Muscle layer of colon (tissue), 2 donors: Measurements from ENCODE around the gene SLC31A1.
"Not testable (repeated sequence)": the region's sequence is repeated elsewhere in the genome, so short reads cannot be mapped to it uniquely, and the experiment has no call there.

Experiments used
- H3K27ac ChIP-seq: one replicate; pipeline ENCODE4 v1.7.0; 2013; ENCODE audit warnings: low read depth, mild to moderate bottlenecking, low read length, moderate library complexity
- H3K27me3 ChIP-seq, 2 donors: one replicate each; pipeline ENCODE4 v1.7.0; 2013; ENCODE audit warnings: low read length in 2 of 2, mild to moderate bottlenecking in 2 of 2; ENCODE audit not compliant: insufficient read depth in 2 of 2, control insufficient read depth in 1 of 2
- H3K36me3 ChIP-seq: one replicate; pipeline ENCODE4 v1.7.0; 2013; ENCODE audit warnings: mild to moderate bottlenecking, low read length; ENCODE audit not compliant: insufficient read depth
- H3K4me1 ChIP-seq: one replicate; pipeline ENCODE4 v1.7.0; 2013; ENCODE audit warnings: mild to moderate bottlenecking, low read length; ENCODE audit not compliant: insufficient read depth
- H3K4me3 ChIP-seq, 2 donors: one replicate each; pipeline ENCODE4 v1.7.0; 2013; ENCODE audit warnings: low read length in 2 of 2, low read depth in 1 of 2, mild to moderate bottlenecking in 1 of 2, moderate library complexity in 1 of 2
- H3K9ac ChIP-seq: one replicate; pipeline ENCODE4 v1.7.0; 2013; ENCODE audit warnings: low read length
- H3K9me3 ChIP-seq: one replicate; pipeline ENCODE4 v1.7.0; 2013; ENCODE audit warnings: mild to moderate bottlenecking, low read length
- donor health status: abdominal sarcoma.
- donor health status: Adenocarcinoma of cecum.

The SLC31A1 gene

GRCh38 chr9:113296247-113296646 is 74.9 kb downstream of the SLC31A1 start:
- peaks cover 12% of the 10 kb centered on the region for H3K36me3 ChIP-seq
- H3K9me3 ChIP-seq, H3K9ac ChIP-seq, H3K4me3 ChIP-seq, H3K27me3 ChIP-seq, H3K27ac ChIP-seq, H3K4me1 ChIP-seq: not testable (repeated sequence)

GRCh38 chr9:113296796-113297558 is 75.6 kb downstream of the SLC31A1 start:
- no peak overlapping the region for H3K4me3 ChIP-seq
- H3K36me3 ChIP-seq = peaks cover 5% of the 10 kb centered on the region
- no peaks in the 10 kb centered on the region for H3K27me3 ChIP-seq
- H3K9me3 ChIP-seq = no peaks in the 10 kb centered on the region
- no peak overlapping the region for H3K27ac ChIP-seq
- H3K4me1 ChIP-seq = no peaks in the 10 kb centered on the region
- H3K9ac ChIP-seq = no peak overlapping the region

GRCh38 chr9:113298311-113298710 is 77.0 kb downstream of the SLC31A1 start:
- H3K9ac ChIP-seq = no peak overlapping the region
- no peaks in the 10 kb centered on the region for H3K4me1 ChIP-seq
- no peak overlapping the region for H3K4me3 ChIP-seq

GRCh38 chr9:113298924-113299770 is 77.8 kb downstream of the SLC31A1 start:
- no peaks in the 10 kb centered on the region for H3K36me3 ChIP-seq

More at GRCh38 chr9:113298311-113298710, 77.0 kb downstream of the SLC31A1 start:
- Histone ChIP-seq H3K9me3 (no peaks in the 10 kb centered on the region), H3K36me3 (peaks cover 1% of the 10 kb centered on the region), H3K27ac (no peak overlapping the region), H3K27me3 (no peaks in the 10 kb centered on the region)

GRCh38 chr9:113299800-113300292 is 78.5 kb downstream of the SLC31A1 start:
- H3K36me3 ChIP-seq = no peaks in the 10 kb centered on the region
- no peak overlapping the region for H3K9ac ChIP-seq
- no peaks in the 10 kb centered on the region for H3K27me3 ChIP-seq
- no peaks in the 10 kb centered on the region for H3K4me1 ChIP-seq
- H3K27ac ChIP-seq = no peak overlapping the region
- no peak overlapping the region for H3K4me3 ChIP-seq
- no peaks in the 10 kb centered on the region for H3K9me3 ChIP-seq

More at GRCh38 chr9:113298924-113299770, 77.8 kb downstream of the SLC31A1 start:
- no peaks in the 10 kb centered on the region for H3K9me3 ChIP-seq
- H3K27ac ChIP-seq = no peak overlapping the region
- no peak overlapping the region for H3K9ac ChIP-seq
- no peaks in the 10 kb centered on the region for H3K4me1 ChIP-seq
- no peak overlapping the region for H3K4me3 ChIP-seq
- no peaks in the 10 kb centered on the region for H3K27me3 ChIP-seq

GRCh38 chr9:113301548-113301947 is 80.2 kb downstream of the SLC31A1 start:
- no peaks in the 10 kb centered on the region for H3K36me3 ChIP-seq
- H3K4me1 ChIP-seq = no peaks in the 10 kb centered on the region
- no peaks in the 10 kb centered on the region for H3K27me3 ChIP-seq
- no peak overlapping the region for H3K27ac ChIP-seq
- H3K9me3 ChIP-seq = no peaks in the 10 kb centered on the region
- H3K9ac ChIP-seq = no peak overlapping the region
- H3K4me3 ChIP-seq = no peak overlapping the region

- H3K9ac ChIP-seq = no peak within 1 kb of the TSS
- H3K9me3 ChIP-seq = no peaks in the 10 kb centered on the region
- H3K4me3 ChIP-seq = no peak within 1 kb of the TSS
- no peaks in the 10 kb centered on the region for H3K27me3 ChIP-seq
- no peaks in the 10 kb centered on the region for H3K4me1 ChIP-seq
- no peaks in the 10 kb centered on the region for H3K36me3 ChIP-seq
- no peak within 1 kb of the TSS for H3K27ac ChIP-seq
Measured at GRCh38 chr9:113302792-113303418, 81.6 kb downstream of the SLC31A1 start, which contains the start of gene RNF183. TSS of gene RNF183 (minus strand) at chr9:113303376. CDS start at chr9:113298184, 5,192 bp downstream.

- Histone ChIP-seq H3K4me3 (no peak overlapping the region), H3K27me3 (no peaks in the 10 kb centered on the region), H3K9me3 (no peaks in the 10 kb centered on the region), H3K36me3 (no peaks in the 10 kb centered on the region), H3K9ac (no peak overlapping the region), H3K27ac (no peak overlapping the region), H3K4me1 (no peaks in the 10 kb centered on the region)
Measured at GRCh38 chr9:113306566-113306965, 85.2 kb downstream of the SLC31A1 start.

GRCh38 chr9:113307396-113307975 is 86.1 kb downstream of the SLC31A1 start:
- H3K9ac ChIP-seq = no peak overlapping the region

GRCh38 chr9:113309204-113309813 is 88.0 kb downstream of the SLC31A1 start:
- no peak overlapping the region for H3K27ac ChIP-seq
- H3K9ac ChIP-seq = no peak overlapping the region
- no peak overlapping the region for H3K4me3 ChIP-seq
- no peaks in the 10 kb centered on the region for H3K27me3 ChIP-seq
- no peaks in the 10 kb centered on the region for H3K4me1 ChIP-seq
- H3K36me3 ChIP-seq = no peaks in the 10 kb centered on the region
- no peaks in the 10 kb centered on the region for H3K9me3 ChIP-seq

More at GRCh38 chr9:113307396-113307975, 86.1 kb downstream of the SLC31A1 start:
- no peak overlapping the region for H3K4me3 ChIP-seq
- H3K9me3 ChIP-seq = no peaks in the 10 kb centered on the region
- no peak overlapping the region for H3K27ac ChIP-seq
- H3K4me1 ChIP-seq = no peaks in the 10 kb centered on the region
- H3K36me3 ChIP-seq = no peaks in the 10 kb centered on the region
- no peaks in the 10 kb centered on the region for H3K27me3 ChIP-seq
